ENCODE measurements around the gene TOP3B.

The TOP3B gene

DNA sequence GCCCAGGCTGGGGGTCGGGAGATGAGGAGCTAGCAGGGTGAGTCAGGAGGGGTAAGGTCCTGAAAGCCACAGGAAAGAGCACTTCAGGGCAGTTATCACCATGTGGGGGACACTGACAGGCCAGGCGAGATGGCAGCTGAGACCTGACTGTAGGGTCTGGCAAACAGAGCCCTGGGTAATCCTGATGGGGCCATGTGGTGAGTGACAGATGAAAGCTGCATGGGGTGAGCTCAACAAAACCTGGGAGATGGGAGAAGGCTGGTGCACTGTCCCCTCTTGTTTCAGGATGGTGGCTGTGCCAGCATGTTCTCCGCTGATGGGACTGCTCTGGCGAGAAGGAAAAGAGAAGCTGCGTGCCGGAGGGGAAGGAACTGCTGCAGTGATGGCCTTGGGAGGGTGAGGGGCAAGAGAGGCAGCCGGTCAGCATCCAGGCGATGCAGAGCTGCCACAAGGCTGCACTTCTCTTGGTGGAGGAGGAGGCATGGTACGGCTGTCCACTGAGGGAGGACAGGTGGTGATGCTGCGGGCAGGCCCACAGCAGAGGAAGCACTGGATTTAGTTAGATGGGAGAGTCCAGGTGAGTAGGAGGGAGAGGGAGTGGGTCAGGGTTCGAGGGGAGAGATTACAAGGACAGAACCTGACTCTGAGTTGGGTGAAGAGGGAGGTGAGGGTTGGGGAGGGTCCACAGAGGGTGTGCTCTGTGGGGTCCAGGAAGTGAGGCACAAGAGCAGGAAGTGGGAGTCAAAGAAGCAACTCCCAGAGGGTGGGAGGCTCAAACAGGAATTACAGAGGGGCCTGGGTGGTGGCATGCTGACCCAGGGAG lies 3.8 kb downstream of the TOP3B start:
- DNase-seq: no peak

GRCh38 chr22:21977814-21978213 lies 4.8 kb downstream of the TOP3B start:
- no peak for DNase-seq

GRCh38 chr22:21975854-21976345 lies 6.7 kb downstream of the TOP3B start:
- DNase-seq: no peak

DNA sequence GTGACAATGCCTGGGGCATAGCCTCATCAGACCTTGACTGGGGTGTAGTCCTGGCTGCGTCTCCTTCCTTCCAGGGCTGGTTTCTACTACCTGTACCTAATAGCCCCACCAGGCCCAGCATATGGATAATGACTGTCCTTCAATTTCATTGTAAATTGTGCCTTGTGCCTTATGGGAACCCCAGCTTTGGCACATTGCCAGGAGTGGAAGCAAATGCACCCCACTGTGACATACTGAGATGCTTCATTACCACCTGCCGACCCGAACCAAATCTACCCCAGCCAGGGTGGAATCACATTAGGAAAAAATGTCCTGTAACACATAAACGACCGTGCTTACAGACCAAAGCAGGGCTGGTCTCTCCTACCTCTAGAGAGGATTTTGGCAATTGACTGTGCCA lies 7.3 kb downstream of the TOP3B start:
- no peak for DNase-seq

- no peak for DNase-seq
These were observed 8.4 kb downstream of the TOP3B start for GRCh38 chr22:21974058-21974649.

- no peak for DNase-seq
These were observed 9.8 kb downstream of the TOP3B start for GRCh38 chr22:21972806-21973205.

DNA sequence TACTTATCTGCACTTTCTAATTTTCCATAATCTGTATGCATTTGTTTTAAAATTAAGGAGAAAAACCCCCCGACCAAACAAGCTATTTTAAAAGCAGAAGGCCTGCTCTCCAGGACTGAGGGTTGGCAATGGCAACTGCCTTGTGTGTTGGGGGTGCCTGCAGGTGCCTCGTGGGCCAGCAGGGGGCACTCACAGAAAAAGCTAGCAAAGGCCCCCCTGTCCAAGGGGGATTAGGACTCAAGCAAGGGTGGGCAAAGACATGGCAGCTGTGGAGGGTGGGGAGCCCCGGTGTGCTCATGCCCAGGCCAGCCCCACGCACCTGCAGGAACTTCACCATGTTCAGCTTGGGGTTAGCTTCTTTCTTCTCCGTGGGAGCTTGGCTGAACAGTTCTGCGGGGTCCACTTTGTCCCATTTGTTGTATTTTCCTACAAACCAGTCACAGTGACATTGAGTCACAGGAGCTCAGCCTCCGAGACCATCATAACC lies 10.3 kb downstream of the TOP3B start:
- DNase-seq: peak in 1 of 2 experiments; percentile 13

DNA sequence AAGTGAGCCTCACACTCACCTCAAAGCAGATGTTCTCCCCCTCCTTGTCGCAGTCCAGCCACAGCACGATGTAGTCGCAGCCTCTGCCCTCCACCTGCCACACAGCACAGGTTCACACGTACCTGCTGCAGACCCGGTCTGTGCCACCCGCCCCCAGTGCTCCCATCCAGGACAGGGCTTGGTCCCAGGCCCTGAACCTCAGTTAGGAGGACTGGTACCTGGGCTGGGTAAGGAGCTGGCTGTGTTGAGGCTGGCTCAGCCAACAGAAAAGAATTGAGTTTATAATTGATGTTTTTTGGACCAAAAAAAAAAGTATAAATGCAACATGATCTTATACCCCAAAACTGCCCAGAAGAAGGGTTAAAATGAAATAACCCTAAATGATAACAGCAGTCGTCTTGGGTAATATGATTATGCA lies 10.7 kb downstream of the TOP3B start:
- DNase-seq: no peak

DNA sequence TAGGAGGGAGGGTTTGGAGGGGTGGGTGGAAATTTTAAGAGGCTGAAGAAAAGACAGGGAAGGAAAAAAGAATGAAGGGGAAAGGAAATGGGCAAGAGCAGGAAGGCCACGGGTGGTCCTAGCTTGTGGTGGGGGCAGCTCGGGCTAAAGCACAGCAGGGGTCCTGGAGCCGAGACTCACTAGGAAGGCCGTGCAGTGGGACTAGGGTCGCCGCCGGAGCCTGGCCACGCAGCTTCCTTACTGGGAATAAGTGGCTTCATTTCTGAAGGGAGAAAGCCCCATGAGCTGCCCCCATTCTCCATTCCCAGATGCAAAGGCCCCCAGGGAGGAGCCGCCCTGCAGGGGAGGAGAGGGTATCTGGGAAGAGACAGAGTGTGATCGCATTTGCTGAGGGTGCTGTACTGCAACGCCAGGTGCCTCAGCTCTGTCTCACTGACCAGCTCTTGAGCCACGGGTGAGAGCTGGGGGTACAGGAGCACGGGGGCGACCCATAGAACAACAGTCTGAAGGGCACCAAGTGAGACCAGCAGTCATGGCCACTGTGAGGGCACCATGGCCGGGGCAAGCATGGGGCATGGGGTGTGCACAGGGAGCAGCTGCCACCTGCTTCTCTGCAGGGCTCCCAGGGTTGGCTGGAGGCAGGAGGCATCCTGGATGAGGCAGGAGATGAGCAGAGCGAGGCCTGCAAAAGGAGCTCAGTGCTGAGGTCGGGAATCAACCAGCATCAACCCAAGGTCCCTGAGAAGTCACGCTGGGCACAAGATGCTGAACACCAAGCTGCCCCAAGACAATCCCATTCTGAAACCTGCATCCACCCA lies 11.6 kb downstream of the TOP3B start:
- no peak for DNase-seq

- DNase-seq: no peak
These were observed 12.4 kb downstream of the TOP3B start for GRCh38 chr22:21970037-21970799.

- DNase-seq: no peak
These were observed 14.0 kb downstream of the TOP3B start for GRCh38 chr22:21968452-21969129.

DNA sequence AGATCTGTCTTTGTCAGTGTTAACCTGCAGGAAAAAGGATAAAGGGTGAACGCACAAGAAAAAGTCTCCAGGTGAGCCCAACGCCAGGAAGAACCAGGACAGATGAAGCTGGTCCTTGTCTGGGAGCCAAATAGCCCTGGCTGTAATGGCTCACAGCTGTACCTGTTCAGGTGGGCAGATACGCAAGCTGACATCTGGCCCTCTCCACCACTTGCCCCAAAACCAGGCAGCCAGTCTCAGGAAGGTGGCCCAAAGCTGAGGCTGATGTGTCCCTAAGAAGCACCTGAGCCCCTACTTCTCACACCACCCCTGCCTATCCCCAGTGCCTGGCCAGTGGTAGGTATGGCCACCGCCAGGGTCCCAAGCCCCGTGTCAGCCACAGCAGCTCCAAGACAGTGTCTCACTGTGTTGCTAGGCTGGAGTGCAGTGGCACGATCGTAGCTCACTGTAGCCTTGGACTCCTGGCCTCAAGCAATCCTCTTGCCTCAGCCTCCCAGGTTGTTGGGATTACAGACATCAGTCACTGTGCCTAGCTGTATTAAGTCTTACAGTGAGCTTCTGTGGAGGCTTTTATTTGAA lies 14.8 kb downstream of the TOP3B start:
- no peak for DNase-seq

- no peak for DNase-seq
These were observed 15.7 kb downstream of the TOP3B start for GRCh38 chr22:21966643-21967516.

- DNase-seq: no peak
These were observed 16.8 kb downstream of the TOP3B start for GRCh38 chr22:21965762-21966288.

DNA sequence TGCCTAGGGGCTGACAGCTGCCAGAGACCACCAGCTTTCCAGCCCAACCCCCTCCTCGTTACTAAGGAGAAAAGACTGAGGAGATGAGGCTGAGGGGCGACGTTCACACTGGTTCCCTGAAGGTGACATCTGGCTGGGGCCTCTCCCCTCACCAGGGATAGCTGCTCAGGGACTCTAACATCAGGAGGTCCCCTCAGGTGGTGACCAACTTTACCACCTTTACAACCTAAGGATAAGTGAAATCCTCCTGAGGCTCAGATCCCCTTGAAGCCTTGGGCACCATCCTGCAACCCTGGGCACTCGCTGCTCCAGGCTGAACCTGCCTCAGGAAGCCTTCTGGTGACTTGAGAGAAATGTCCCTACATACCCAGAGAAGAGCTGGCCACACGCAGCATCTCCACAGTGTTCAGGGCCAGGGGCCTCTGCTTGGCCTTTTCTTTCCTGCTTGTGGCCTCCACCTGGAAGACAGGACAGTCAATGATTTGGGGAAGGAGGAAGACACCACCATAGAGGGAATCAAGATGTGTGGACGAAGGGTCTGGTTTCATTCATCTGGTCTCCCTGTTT lies 17.6 kb downstream of the TOP3B start:
- DNase-seq: no peak

GRCh38 chr22:21964234-21964633 lies 18.4 kb downstream of the TOP3B start:
- no peak for DNase-seq

DNA sequence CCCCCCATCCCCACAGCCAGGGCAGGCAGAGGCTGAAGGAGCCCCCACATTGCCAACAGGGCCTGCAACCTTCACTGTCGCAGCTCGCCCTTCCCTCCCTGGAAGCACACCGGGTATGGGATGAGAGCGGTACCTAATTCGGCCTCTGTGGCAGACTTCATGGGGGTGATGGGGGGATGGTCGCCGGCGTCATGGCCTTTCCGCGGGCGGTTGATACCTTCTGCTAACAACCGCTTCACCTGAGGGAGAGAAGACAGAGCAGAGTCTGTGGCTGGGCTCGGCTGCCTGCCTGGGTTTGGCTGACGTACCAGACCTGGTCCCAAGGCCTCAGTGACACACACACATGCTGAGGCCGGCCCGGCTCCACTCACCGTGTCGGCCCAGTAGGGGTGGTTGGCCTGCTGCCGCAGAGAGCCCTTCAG lies 18.8 kb downstream of the TOP3B start:
- no peak for DNase-seq

DNA sequence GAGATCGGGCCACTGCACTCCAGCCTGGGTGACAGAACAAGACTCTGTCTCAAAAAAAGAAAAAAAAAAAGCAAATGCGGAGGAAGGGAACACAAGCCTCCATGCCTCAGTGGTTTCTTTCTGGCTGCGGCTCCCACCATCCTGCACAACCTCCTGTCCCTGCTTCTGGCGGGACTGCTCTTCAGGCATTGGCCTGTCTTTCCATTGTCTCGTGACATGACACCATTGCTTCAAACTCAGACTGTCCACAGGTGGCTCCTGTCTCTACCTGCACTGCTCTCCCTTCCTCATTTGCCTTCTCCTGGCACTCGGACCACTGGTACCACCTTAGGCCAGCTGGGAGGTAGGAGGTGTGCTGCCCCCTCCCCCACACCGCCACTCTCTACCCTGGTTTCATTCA lies 19.3 kb downstream of the TOP3B start:
- no peak for DNase-seq

GRCh38 chr22:21962655-21962949 lies 20.0 kb downstream of the TOP3B start:
- DNase-seq: no peak
